Measurements from ENCODE around the gene PCSK6. TPM values are rescaled to one million over a fixed set of nuclear protein-coding genes. Genes with fewer than 3 reads are reported as not detected.
A peak's percentile ranks its signal among the peaks of the same experiment; 100 is the strongest.
"Not testable (repeated sequence)": the region's sequence is repeated elsewhere in the genome, so short reads cannot be mapped to it uniquely, and the experiment has no call there.

The PCSK6 gene
- total RNA-seq, 1 experiment from 2014 or later: 11.5 TPM

DNA sequence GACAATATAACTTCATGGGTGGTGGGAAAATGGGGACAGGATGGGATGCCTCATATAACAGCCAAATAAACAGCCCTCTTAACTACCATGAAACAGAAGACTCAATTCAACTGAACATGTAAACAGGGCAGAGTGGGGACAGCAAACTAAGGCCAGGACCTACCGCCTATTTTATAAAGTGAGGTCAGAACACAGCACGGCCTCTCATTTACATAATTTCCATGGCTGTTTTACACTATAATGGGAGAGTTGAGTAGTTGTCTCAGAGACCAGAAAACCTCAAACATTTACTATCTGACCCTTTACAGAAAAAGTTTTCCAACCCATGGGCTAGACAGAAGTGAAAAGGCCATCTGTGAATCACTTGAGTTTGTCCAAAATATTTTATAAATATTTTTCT lies 137.8 kb downstream of the PCSK6 start:
- DNase-seq (ENCODE audit: low read depth, low spot score): no peak
- in situ Hi-C loops (cut with HindIII; ENCODE audit: low pct_unique_long_range_greater_than_20kb, low sequenced_read_pairs): no loop called here

DNA sequence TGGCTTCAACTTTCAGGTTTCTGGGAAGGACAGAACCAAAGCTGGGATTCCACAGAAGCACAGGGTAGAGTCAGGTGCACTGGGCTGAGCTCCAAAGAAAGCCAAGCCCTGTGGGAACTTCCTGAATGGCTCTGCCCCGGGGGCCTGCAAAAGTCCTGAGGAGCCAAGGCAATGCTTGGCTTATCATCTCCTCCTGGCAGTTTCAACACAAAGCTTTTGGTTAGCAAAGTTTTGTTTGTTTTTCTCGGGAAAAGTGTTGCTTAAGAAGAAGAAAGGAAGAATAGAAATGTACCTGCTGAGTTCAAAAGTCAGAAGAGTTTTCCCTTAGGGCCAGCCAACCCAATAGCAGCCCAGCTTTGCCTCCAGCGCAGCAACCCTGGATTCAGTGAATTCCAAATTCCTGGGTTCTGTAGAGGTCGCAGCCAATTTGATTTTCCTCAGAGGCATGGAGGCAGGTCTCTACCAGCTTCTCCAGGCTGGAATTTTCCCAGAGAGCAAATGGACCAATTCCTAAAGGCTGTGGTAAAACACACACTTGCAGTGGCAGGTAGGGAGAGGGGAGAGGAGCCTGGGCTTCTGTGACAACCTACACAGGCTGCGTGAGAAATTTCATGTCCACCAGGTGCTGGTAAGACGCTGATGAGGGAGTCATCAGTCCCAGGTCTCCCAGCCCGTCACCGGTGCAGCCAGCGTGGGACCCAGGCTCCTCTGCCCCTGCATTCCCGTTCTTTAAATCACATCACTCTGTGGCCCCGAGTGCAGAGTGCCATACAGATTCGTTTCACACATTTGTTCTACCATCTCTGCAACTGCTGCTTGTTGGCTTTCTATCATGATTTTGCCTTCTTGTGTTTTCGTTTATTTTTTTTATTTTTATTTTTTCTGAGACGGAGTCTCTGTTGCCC lies 140.2 kb downstream of the PCSK6 start:
- in situ Hi-C loops (cut with HindIII; ENCODE audit: low pct_unique_long_range_greater_than_20kb, low sequenced_read_pairs): no loop called here
- DNase-seq (ENCODE audit: low read depth, low spot score): peak; percentile 37

DNA sequence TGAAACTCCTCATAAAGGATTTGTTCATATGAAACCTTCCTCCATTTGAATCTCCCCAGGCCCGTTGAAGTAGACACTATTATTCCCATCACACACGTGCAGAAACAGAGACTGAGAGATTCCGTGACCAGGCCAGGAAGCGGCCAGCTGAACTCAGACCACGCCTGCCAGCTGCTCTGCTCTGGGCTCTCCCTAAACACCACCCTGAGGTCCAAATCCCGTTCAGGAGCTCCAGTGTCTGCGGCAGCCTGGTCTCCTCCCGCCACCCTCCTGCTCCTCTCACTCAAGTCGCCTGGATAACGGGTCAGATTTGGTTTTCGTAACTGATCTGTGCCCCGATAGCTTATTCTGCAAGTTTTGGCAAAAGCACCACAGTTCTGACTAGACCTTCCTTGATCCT lies 140.9 kb downstream of the PCSK6 start:
- DNase-seq (ENCODE audit: low read depth, low spot score): no peak
- in situ Hi-C loops (cut with HindIII; ENCODE audit: low pct_unique_long_range_greater_than_20kb, low sequenced_read_pairs): no loop called here

DNA sequence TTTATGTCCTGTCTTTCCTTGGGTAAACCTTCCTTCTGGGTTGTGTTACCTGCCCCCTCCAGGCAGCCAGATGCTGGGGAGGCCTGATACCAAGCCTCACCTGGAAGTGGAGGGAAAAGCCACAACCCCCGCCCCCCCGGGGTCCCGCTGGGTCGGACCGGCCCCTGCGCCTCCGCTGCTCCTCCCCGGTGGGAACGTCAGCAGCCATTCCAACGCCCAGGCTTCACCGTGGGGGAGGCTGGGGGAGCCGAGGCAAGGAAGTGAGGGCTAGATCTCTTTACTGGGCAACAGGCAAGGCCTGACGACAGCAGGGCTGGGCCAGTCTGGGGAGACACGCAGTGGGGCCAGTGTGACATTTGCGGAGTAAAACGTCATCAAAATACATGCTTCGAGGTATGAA lies 141.5 kb downstream of the PCSK6 start:
- no peak for DNase-seq (ENCODE audit: low read depth, low spot score)
- in situ Hi-C loops (cut with HindIII; ENCODE audit: low pct_unique_long_range_greater_than_20kb, low sequenced_read_pairs): no loop called here

DNA sequence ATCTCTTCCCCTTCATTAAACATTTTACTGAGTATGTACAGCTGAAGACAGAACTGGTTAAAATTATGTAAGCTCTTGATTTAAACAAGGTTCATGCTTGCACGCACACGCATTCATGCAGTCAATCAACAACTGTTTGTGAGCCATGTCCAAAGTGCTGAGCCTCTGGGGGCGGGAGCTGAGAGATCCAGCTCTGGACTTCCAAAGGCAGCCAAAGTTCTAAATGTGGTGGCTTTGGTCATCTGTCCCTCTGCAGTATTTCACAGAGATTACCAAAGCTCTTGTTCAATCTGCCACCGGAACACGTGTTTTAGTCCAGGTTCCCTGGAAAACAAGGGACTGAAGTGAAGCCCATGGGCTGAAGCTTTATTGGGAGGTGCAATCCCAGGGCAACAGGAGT lies 142.1 kb downstream of the PCSK6 start:
- DNase-seq (ENCODE audit: low read depth, low spot score): no peak
- in situ Hi-C loops (cut with HindIII; ENCODE audit: low pct_unique_long_range_greater_than_20kb, low sequenced_read_pairs): no loop called here

DNA sequence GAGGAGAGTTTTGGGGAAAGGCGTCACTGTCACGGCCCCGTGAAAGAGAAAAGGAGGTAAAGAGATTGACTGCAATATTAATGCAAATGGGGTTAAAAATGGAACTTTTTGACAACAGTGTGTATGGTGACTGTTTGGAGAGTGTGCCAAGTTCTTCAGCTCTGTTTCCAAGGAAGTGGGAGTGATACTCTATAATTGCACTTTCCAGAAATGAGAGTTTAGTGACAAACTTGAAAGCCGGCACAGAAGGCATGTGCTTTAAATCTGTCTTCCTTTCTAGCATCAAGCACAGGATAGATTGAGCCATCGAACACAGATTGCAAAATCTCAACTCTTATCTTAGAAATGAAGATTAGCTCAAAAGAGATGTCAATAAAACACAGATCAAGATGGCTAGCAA lies 142.6 kb downstream of the PCSK6 start:
- in situ Hi-C loops (cut with HindIII; ENCODE audit: low pct_unique_long_range_greater_than_20kb, low sequenced_read_pairs): no loop called here

DNA sequence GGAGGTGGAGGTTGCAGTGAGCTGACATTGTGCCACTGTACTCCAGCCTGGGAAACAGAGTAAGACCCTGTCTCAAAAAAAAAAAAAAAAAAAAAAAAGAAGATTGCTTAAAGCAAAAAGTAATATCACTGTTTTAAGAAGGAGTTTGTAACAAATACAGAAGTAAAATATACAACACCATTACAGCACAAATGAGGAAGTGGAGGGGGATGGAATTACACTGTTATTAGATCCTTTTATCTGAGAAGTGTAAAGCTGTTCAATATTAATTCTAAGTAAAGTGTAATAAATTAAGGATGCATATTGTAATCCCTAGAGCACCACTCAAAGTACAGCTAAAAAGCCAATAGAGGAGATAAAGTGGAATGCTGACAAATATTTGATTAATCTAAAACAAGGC lies 147.5 kb downstream of the PCSK6 start:
- in situ Hi-C loops (cut with HindIII; ENCODE audit: low pct_unique_long_range_greater_than_20kb, low sequenced_read_pairs): no loop called here
- DNase-seq (ENCODE audit: low read depth, low spot score): no peak

More for the DNA sequence above, 142.6 kb downstream of the PCSK6 start:
- no peak for DNase-seq (ENCODE audit: low read depth, low spot score)

DNA sequence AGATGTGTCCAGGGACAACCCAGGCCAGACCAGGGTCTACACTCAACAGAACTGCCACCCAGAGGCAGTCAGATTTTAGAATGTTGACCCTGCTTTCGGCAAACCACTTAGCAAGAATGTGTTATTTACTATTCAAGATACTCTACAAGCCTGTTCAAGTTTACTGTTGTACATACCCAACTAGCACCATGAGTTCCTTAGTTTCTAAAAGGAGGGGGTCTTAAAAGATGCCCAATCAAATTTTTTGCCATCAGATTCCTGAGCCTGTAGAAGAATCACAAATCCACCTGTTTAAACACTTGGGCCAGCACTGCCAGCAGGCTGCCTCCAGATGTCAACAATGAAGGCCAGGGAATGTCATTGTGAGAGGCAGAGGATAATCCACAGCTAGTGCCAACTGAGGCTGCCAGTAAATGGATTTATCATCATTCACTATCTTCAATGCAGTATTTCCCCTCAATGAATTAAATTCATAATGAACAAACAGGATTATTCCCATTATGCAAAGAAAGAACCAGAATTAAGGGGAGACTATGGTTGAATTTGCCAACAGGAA lies 150.9 kb downstream of the PCSK6 start:
- in situ Hi-C loops (cut with HindIII; ENCODE audit: low pct_unique_long_range_greater_than_20kb, low sequenced_read_pairs): no loop called here
- DNase-seq (ENCODE audit: low read depth, low spot score): no peak

DNA sequence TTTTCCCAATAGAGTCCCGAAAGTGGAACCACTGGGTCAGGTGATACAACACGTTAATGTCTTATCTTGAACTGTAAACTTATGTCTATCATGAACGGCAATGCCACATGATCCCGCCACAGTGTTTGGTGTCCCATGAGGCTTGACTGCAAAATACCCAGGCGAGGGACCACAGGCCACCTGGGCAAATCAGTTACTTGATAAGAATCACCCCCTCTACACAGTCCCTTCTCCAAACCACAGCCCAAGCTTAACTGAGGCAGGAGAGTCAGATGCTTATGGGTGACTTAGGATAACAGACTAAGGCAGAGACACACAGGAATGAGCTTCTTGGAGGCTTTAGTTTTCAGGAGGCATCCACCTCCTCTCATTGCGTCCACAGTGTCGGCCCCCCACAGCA lies 151.5 kb downstream of the PCSK6 start:
- no peak for DNase-seq (ENCODE audit: low read depth, low spot score)
- in situ Hi-C loops (cut with HindIII; ENCODE audit: low pct_unique_long_range_greater_than_20kb, low sequenced_read_pairs): no loop called here

DNA sequence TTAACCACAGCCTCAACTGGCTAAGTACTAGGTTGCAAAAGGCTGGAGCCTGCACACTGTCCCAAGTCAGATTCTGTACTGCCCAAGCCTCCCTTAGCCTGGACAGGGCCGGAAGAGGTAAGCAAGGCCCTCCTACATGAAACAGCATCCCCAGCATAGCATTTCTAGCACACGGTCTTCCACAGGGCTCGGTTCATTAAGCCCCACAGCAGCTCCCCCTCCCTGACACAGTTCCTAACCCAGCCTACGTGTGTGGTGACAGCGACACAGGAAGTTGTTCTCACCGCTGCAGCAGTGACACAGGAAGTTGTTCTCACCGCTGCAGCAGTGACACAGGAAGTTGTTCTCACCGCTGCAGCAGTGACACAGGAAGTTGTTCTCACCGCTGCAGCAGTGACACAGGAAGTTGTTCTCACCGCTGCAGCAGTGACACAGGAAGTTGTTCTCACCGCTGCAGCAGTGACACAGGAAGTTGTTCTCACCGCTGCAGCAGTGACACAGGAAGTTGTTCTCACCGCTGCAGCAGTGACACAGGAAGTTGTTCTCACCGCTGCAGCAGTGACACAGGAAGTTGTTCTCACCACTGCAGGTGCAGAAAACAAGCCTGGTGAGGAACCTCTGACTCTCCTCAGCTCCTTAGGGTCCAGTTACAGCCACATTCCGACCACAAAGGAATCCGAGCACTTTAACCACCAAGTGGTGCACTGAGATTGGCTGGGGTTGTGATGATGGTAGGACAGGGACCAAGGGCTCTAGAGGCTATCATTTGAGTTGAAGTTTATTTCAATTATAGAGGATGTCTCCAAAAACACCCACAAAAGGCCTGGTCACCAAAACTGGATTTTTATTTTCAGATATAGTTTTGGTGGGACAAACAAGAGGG lies 155.4 kb downstream of the PCSK6 start:
- in situ Hi-C loops (cut with HindIII; ENCODE audit: low pct_unique_long_range_greater_than_20kb, low sequenced_read_pairs): not testable (repeated sequence)

DNA sequence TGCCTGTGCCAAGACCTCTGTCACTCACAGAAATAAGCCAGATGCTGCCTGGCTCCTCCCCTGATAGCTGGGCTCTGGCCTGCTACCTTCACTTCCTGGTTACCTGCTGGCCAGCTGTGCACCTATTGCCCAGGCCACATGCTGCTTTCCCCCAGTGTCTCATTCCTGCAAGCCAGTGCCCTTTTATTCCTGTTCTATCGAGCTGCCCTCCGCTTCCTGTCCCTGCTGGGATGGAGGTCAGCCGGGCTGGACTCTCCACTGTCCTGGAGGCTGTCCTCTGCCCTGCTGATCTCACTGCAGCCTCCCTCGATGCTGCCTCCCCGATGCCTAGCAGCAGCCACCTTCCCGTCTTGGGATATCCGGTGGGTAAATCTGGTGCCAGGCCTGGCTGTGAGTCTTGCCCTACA lies 157.4 kb downstream of the PCSK6 start:
- DNase-seq (ENCODE audit: low read depth, low spot score): no peak
- in situ Hi-C loops (cut with HindIII; ENCODE audit: low pct_unique_long_range_greater_than_20kb, low sequenced_read_pairs): no loop called here

More for the DNA sequence above, 155.4 kb downstream of the PCSK6 start:
- DNase-seq (ENCODE audit: low read depth, low spot score): not testable (repeated sequence)

DNA sequence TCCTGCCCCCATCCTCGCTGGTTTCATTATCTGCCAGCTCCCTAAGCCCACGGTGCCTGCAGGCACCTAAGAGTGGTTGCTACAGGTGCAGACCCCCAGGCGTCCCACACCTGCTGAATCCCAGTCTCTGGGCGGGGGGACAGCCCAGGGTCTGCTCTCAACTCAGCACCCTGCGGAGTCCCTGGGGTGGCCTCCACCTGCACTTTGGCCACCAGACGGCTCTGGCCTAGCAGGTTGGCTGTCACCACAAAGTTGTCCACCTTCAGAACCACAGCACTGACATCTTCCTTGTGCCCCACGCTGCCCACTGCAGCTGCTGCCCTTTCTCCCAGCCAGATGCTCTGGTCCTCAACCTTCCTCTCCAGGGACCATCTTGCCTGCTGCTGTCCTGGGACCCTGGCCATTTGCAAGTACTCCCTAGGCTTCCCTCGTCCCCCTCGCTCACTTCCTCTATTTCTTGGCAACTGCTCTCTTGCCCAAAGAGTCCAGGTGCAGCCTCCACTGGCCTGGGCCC lies 159.6 kb downstream of the PCSK6 start:
- no peak for DNase-seq (ENCODE audit: low read depth, low spot score)
- in situ Hi-C loops (cut with HindIII; ENCODE audit: low pct_unique_long_range_greater_than_20kb, low sequenced_read_pairs): no loop called here

DNA sequence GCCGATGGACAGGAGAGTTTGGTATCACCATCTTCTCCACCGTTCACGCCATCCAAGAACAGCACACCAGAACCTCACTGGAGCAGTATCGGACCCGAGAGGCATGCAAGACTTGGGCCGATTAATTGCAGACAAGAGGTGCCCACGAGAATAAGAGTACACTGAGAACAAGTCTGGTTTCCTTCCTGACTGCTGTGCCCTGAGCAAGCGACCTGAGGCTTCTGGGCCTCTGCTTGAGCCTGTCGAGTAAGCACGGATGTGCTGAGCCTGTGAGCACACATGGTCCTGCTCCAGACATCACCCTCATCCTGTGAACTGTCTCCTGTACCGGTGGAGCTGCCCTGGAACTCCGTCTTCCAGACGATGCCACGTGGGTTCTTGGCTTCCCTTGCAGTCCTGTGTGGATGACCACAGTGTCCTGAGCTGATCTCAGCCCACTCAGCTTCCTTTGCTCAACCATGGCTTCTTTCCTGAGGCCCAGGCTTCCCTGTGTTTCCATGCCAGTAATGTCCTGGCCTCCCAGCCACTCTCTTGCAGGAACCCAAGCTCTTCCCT lies 160.1 kb downstream of the PCSK6 start:
- no peak for DNase-seq (ENCODE audit: low read depth, low spot score)
- in situ Hi-C loops (cut with HindIII; ENCODE audit: low pct_unique_long_range_greater_than_20kb, low sequenced_read_pairs): no loop called here

DNA sequence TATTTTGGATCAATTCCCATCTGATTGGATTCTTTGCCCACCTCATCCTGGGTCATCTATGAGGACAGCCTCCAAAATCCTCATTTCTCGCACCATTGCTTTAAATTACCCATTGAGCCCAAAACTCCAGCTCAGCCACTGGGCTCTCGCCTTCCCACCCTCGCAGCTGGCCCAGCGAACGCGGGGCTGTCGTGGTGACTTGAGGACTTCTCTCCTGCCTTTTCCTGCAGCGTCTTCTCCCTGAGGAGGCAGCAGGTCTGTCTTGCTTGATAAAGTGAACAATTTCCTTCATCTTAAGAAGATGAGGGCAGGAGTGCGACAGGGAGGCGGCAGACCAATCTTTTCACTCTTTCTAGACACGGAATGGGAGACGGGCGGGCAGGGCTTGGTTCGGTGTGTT lies 161.5 kb downstream of the PCSK6 start:
- in situ Hi-C loops (cut with HindIII; ENCODE audit: low pct_unique_long_range_greater_than_20kb, low sequenced_read_pairs): no loop called here
- no peak for DNase-seq (ENCODE audit: low read depth, low spot score)

DNA sequence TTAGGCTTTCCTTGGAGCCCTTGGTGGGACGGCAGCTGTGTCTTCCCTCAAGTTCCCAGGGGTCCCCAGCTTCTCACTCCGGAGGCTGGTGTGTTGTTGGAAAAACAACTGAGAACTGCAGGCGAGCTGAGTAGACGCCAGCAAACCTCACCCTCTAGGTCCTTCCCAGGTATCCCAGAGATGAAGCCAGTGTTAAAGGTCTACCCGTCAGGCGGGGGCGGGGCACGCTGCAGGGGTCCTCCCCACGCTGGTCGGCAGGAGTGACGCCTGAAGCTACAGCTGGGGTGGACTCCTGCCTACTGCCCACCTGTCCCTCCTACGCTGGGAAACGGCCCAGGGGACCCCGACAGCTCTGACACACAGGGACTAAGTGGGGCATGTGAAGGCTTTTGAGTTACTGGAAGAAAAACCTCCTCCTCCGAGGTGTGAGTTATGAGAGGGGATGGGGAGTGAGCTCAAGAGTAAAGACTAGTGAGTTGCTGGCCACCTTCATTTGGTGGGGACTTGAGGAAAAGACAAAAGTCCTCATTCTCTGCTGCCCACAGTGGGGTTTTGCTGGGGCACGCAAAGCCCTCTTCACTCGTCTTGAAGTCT lies 162.3 kb downstream of the PCSK6 start:
- in situ Hi-C loops (cut with HindIII; ENCODE audit: low pct_unique_long_range_greater_than_20kb, low sequenced_read_pairs): no loop called here
- no peak for DNase-seq (ENCODE audit: low read depth, low spot score)

DNA sequence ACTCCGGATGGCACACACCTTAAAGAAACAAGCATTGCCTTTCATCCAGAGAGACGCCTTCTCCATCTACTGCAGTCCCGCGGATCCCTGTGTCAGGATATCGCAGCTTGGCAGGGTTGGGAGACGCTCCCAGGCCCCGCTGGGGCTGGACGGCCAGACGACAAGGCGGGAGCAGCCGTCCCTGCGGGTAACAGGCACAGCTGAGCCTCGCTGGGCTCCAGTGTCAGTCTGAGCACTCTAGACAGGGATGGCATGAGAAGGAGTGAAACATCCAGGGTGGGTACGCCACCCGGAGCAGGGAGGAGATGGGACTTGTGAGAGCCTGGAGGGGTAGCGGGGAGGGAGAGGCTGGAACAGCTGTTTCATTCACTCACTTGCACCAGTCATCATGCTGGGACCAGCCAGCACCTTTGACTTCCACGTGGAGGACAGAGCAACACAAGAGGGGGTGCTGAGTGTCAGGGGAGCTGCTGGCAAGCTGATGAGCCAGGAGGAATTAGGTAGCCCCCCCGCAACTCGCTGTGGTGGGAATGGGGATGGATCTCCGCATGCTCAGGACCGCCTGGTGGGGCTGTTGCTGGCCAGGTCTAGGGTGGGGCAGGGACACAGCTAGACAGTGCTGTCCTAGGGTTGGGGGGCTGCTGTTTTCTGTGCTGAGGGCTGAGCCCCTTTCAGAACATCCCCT lies 162.9 kb downstream of the PCSK6 start:
- no peak for DNase-seq (ENCODE audit: low read depth, low spot score)
- in situ Hi-C loops (cut with HindIII; ENCODE audit: low pct_unique_long_range_greater_than_20kb, low sequenced_read_pairs): no loop called here

DNA sequence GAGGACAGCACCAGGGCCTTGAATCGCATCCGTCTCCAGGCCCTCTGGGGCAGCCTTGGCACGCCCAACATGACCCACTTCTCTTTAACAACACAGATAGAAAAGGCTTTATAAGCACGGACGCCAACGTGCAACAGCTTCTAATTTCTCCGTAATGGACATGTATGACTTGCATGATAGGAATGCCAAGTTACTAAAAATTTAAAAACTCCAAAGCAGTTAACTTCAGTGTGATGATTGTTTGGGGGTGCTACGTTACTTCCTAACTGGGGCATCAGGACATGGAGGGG lies 163.5 kb downstream of the PCSK6 start:
- in situ Hi-C loops (cut with HindIII; ENCODE audit: low pct_unique_long_range_greater_than_20kb, low sequenced_read_pairs): no loop called here
- no peak for DNase-seq (ENCODE audit: low read depth, low spot score)
